HepG2 (cell line): ENCODE results near the gene TUBGCP6. TPM values are rescaled to one million over a fixed set of nuclear protein-coding genes. Genes with fewer than 3 reads are reported as not detected.

Experiments used
- ATAC-seq: fragments of 200-7000 bp; cut with Tn5 transposase; 3 replicates; pipeline ENCODE4 v1.9.1; 2020; ENCODE audit warnings: mild to moderate bottlenecking, moderate library complexity
- Bru-seq: library from RNA; stranded (reverse); fragments of 400-500 nt; gene quantifications from one replicate; lab custom pipeline; 2021; lab: Mats Ljungman, UMichigan
- BruChase-seq, 2 experiments: library from RNA; stranded (reverse); fragments of 400-500 nt; gene quantifications; one replicate each; lab custom pipeline; 2021; lab: Mats Ljungman, UMichigan
- BruUV-seq: library from RNA; stranded (reverse); fragments of 400-500 nt; replicated peaks from 2 replicates; lab custom pipeline; 2021; lab: Mats Ljungman, UMichigan
- CTCF ChIA-PET: fragments of 300-600 bp; formaldehyde crosslinking; extraction: SDS; loops from one replicate; lab custom pipeline; 2021; ENCODE audit warnings: low total read pairs, inconsistent platforms, low intra/inter-chr PET ratio; lab: Yijun Ruan, JAX
- POLR2A ChIA-PET: fragments of 350-600 bp; sonication (Branson Sonifier 250); formaldehyde crosslinking; loops from one replicate; lab custom pipeline; 2020; ENCODE audit warnings: antibody characterized with exemption, inconsistent platforms; lab: Yijun Ruan, JAX
- DNase-seq: peaks from one replicate; pipeline ENCODE4 v3.0.0-alpha.2; 2015; ENCODE audit warnings: low spot score
- FAIRE-seq: peaks from 3 replicates; lab custom pipeline; 2011; peaks lifted over from hg19 to GRCh38; lab: Jason Lieb, UNC
- H2AFZ ChIP-seq: one replicate; pipeline ENCODE4 v1.6.1; 2011; ENCODE audit warnings: low read length, inconsistent platforms
- H3K27ac ChIP-seq: fragments of 300-600 bp; 3 replicates; pipeline ENCODE4 v1.8.0; 2011; ENCODE audit warnings: mixed run types, mild to moderate bottlenecking, mixed read lengths, low read length, inconsistent platforms; ENCODE audit not compliant: insufficient read depth; ENCODE audit errors: extremely low read length
- H3K27me3 ChIP-seq, 2 experiments: fragments of 200-600 bp in 1 of 2; 2 replicates in 1 of 2; 3 replicates in 1 of 2; pipeline versions ENCODE4 v1.6.0 to v1.8.0; 2011; ENCODE audit warnings: low read length in 2 of 2, mild to moderate bottlenecking in 2 of 2, moderate library complexity in 2 of 2, inconsistent platforms in 1 of 2; ENCODE audit not compliant: insufficient read depth in 2 of 2, control insufficient read depth in 1 of 2
- H3K36me3 ChIP-seq, 2 experiments: fragments of 200-600 bp in 1 of 2; replicated peaks in 1 of 2; 2 replicates in 1 of 2; 3 replicates in 1 of 2; pipeline versions ENCODE4 v1.5.1 to v1.8.0; 2011; ENCODE audit warnings: low read length in 2 of 2, inconsistent platforms in 1 of 2; ENCODE audit not compliant: insufficient read depth in 2 of 2, control insufficient read depth in 1 of 2
- H3K4me1 ChIP-seq: 2 replicates; pipeline ENCODE4 v1.5.1; 2012; ENCODE audit warnings: low read length, inconsistent platforms; ENCODE audit not compliant: insufficient read depth
- H3K4me2 ChIP-seq: 2 replicates; pipeline ENCODE4 v1.6.0; 2011; ENCODE audit warnings: low read depth, low read length, inconsistent platforms
- H3K4me3 ChIP-seq, 3 experiments: fragments of 200-600 bp in 1 of 3; sonication (generic), shearing (Covaris generic) in 1 of 3; replicated peaks in 1 of 3; 2 replicates each; pipeline ENCODE4 v1.5.1; 2011 to 2016; ENCODE audit warnings: low read length in 3 of 3, inconsistent platforms in 2 of 3, low read depth in 2 of 3, mild to moderate bottlenecking in 2 of 3, control low read depth in 1 of 3, mixed read lengths in 1 of 3; ENCODE audit not compliant: insufficient read depth in 1 of 3
- H3K79me2 ChIP-seq: one replicate; pipeline ENCODE4 v1.6.1; 2011; ENCODE audit warnings: low read length, inconsistent platforms; ENCODE audit not compliant: insufficient read depth
- H3K9ac ChIP-seq: 2 replicates; pipeline ENCODE4 v1.6.0; 2011; ENCODE audit warnings: mild to moderate bottlenecking, low read depth, low read length, inconsistent platforms; ENCODE audit not compliant: insufficient read depth
- H3K9me3 ChIP-seq: 2 replicates; pipeline ENCODE4 v1.5.1; 2012; ENCODE audit warnings: mild to moderate bottlenecking, low read length
- H4K20me1 ChIP-seq: 2 replicates; pipeline ENCODE4 v1.6.0; 2011; ENCODE audit warnings: inconsistent platforms, mild to moderate bottlenecking, low read length, moderate library complexity; ENCODE audit not compliant: insufficient read depth
- NR2C2 ChIP-seq: sonication (generic); formaldehyde crosslinking; IDR thresholded peaks from 2 replicates; pipeline ENCODE4 v1.4.0; 2020; ENCODE audit warnings: missing genetic modification reagents, mild to moderate bottlenecking, moderate library complexity, borderline replicate concordance
- REPIN1 ChIP-seq: sonication (generic); formaldehyde crosslinking; IDR thresholded peaks from 2 replicates; pipeline ENCODE4 v1.8.0; 2022; ENCODE audit warnings: missing genetic modification reagents, low read depth, mild to moderate bottlenecking, borderline replicate concordance
- TGIF2 ChIP-seq: IDR thresholded peaks from 2 replicates; pipeline ENCODE4 v1.6.1; 2016; ENCODE audit warnings: control low read depth, missing compliant biosample characterization
- ZBTB10 ChIP-seq: sonication (generic); formaldehyde crosslinking; IDR thresholded peaks from 2 replicates; pipeline ENCODE4 v1.4.0; 2020; ENCODE audit warnings: missing genetic modification reagents, borderline replicate concordance
- ZBTB20 ChIP-seq: sonication (generic); formaldehyde crosslinking; IDR thresholded peaks from 2 replicates; pipeline ENCODE4 v1.8.1; 2023; ENCODE audit warnings: missing genetic modification reagents, low read depth, mild to moderate bottlenecking, borderline replicate concordance
- ZNF329 ChIP-seq: sonication (generic); formaldehyde crosslinking; IDR thresholded peaks from 2 replicates; pipeline ENCODE4 v1.9.0; 2021; ENCODE audit warnings: low read depth, mild to moderate bottlenecking, missing genetic modification reagents
- ZNF354B ChIP-seq: sonication (generic); formaldehyde crosslinking; IDR thresholded peaks from 2 replicates; pipeline ENCODE4 v1.8.0; 2022; ENCODE audit warnings: mild to moderate bottlenecking, missing genetic modification reagents
- ZNF839 ChIP-seq: sonication (generic); formaldehyde crosslinking; IDR thresholded peaks from 2 replicates; pipeline ENCODE4 v1.4.0; 2020; ENCODE audit warnings: missing genetic modification reagents, mild to moderate bottlenecking, borderline replicate concordance
- WGBS: methylation state at CpG from one replicate; pipeline ENCODE4 v1.1.6; 2017; ENCODE audit warnings: low lambda C conversion rate; 5-methylcytosine and 5-hydroxymethylcytosine counted together
- in situ Hi-C: cut with HindIII; loops from 2 replicates; pipeline ENCODE4 v1.10.0; 2017; ENCODE audit warnings: low pct_unique_long_range_greater_than_20kb; ENCODE audit not compliant: extremely low pct_ligation_motif_present
- intact Hi-C: fragments of 100-400 bp; cut with micrococcal nuclease; formaldehyde crosslinking; loops from one replicate; pipeline ENCODE4 v1.10.0; 2022; ENCODE audit not compliant: unreplicated experiment
- long read RNA-seq, 2 experiments: library from RNA in 1 of 2; library from polyadenylated mRNA in 1 of 2; stranded (forward) in 1 of 2; unstranded in 1 of 2; transcript quantifications; one replicate each; pipeline ENCODE4 v2.0.0, GENCODE V29; 2019 to 2022
- polyA minus RNA-seq, 3 experiments: library from RNA; depleted of rRNA, polyadenylated mRNA; stranded (reverse); fragments of >200 nt; gene quantifications; 2 replicates each; pipeline ENCODE4 v1.2.3, GENCODE V29; 2011; ENCODE audit warnings: low replicate concordance in 1 of 3
- polyA plus RNA-seq, 8 experiments: library from polyadenylated mRNA; depleted of rRNA in 3 of 8; stranded (reverse) in 7 of 8; unstranded in 1 of 8; fragments of >200 nt; fragmentation: Illumina TruSeq in 4 of 8; extraction: Trizol in 4 of 8; gene quantifications; 2 replicates each; pipeline versions ENCODE4 v1.2.1 to v1.2.3, GENCODE V29; 2011 to 2016; ENCODE audit warnings: low read depth in 4 of 8, missing spikeins in 1 of 8, mixed read lengths in 1 of 8; ENCODE audit not compliant: insufficient read depth in 1 of 8
- total RNA-seq, 5 experiments: library from RNA; depleted of rRNA; stranded (reverse); fragments of >200 nt; fragmentation: Illumina TruSeq; extraction: Trizol; gene quantifications; 2 replicates each; pipeline ENCODE4 v1.2.3, GENCODE V29; 2016; ENCODE audit warnings: low read depth in 1 of 5
- TF ChIP-seq, protein P1 (sequence below): IDR thresholded peaks from 2 replicates; pipeline ENCODE4 v1.4.0; 2020; ENCODE audit warnings: mild to moderate bottlenecking, missing genetic modification reagents

TUBGCP6 gene
- total RNA-seq (2016; rRNA removed; fragmentation: Illumina TruSeq; extraction: Trizol) (5.8 and 15.7 TPM in 2 replicates), polyA plus RNA-seq (2011; rRNA removed) (14.6 and 23.7 TPM in 2 replicates), polyA minus RNA-seq (2011; rRNA and poly(A)+ RNA removed; ENCODE audit: low replicate concordance) (11.6 and 16.8 TPM in 2 replicates), Bru-seq, nascent RNA (percentile 54 among the genes with signal in this experiment), BruChase-seq, experiment 1, labeled RNA remaining after a 6-hour chase (percentile 73 among the genes with signal in this experiment), BruChase-seq, experiment 2, labeled RNA remaining after a 2-hour chase (percentile 67 among the genes with signal in this experiment)
- total RNA-seq (2016; cell fraction: cytosol; rRNA removed; fragmentation: Illumina TruSeq; extraction: Trizol; ENCODE audit: low read depth), result 3.8 and 4.4 TPM in 2 replicates
- 4.6 and 17.4 TPM in 2 replicates for total RNA-seq (2016; cell fraction: insoluble cytoplasmic fraction; rRNA removed; fragmentation: Illumina TruSeq; extraction: Trizol)
- total RNA-seq (2016; cell fraction: membrane; rRNA removed; fragmentation: Illumina TruSeq; extraction: Trizol), result 4.6 and 5.1 TPM in 2 replicates
- total RNA-seq (2016; cell fraction: nucleus; rRNA removed; fragmentation: Illumina TruSeq; extraction: Trizol), result 23.1 and 29.5 TPM in 2 replicates
- polyA plus RNA-seq (2011; cell fraction: cytosol; rRNA removed), result 2.6 and 4.8 TPM in 2 replicates
- polyA plus RNA-seq (2011; cell fraction: nucleus; rRNA removed), result 276 and 340 TPM in 2 replicates
- polyA plus RNA-seq (2012), result 13.4 and 15.8 TPM in 2 replicates
- polyA plus RNA-seq (2016; cell fraction: cytosol; fragmentation: Illumina TruSeq; extraction: Trizol; ENCODE audit: low read depth), result 0.95 and 1.2 TPM in 2 replicates
- 3.6 and 4.4 TPM in 2 replicates for polyA plus RNA-seq (2016; cell fraction: insoluble cytoplasmic fraction; fragmentation: Illumina TruSeq; extraction: Trizol; ENCODE audit: low read depth)
- 0.86 and 2.1 TPM in 2 replicates for polyA plus RNA-seq (2016; cell fraction: membrane; fragmentation: Illumina TruSeq; extraction: Trizol; ENCODE audit: low read depth)
- 62.8 and 72.9 TPM in 2 replicates for polyA plus RNA-seq (2016; cell fraction: nucleus; fragmentation: Illumina TruSeq; extraction: Trizol; ENCODE audit: insufficient read depth, low read depth)
- 2.7 and 4.0 TPM in 2 replicates for polyA minus RNA-seq (2011; cell fraction: cytosol; rRNA and poly(A)+ RNA removed)
- 32.9 and 40.9 TPM in 2 replicates for polyA minus RNA-seq (2011; cell fraction: nucleus; rRNA and poly(A)+ RNA removed)
- long read RNA-seq, experiment 1, partial matches to known transcripts, result 3 of 3 reads
- long read RNA-seq, experiment 1, other reads (novel, unspliced or antisense), result 0 of 3 reads
- long read RNA-seq, experiment 2, partial matches to known transcripts, result 7 of 12 reads
- long read RNA-seq, experiment 2, other reads (novel, unspliced or antisense), result 5 of 12 reads

DNA sequence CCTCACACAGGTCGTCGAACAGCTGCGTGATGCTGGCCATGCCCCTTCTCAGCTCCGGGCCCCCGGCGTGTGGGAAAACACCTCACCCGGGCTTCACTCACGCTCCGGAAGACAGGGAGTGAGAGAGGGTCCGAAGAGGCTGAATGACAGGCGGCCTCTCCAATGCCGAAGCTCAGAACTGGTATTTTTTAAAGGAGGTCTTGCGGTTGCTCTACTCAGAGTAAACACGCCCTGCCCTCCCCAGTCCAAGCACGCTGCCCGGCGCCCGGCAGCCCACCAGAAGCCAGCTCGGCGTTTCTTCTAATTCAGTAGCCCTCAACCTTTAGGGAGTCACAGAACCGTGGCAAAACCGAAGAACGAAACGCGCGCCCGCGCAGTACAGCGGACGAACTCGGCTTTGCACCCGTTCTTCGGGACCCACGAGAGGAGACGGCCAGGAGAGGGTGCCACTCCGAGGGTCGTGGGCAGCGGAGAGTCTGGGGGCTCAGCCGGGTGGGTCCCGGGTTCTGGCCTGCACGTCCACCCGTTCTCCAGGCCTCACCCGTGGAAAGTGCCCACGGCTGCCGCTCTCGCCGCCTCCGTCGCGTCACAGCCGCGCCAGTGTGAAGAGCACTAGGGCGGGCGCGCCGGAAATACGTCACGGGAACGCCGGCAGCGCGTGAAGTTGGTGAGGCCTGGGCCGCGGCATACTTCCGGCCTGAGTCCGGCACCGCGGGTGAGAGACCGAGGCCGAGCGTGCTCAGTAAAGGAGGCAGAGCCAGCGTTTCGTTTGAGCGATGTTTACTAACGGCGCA lies at the start of gene TUBGCP6:
TUBGCP6 (minus strand) TSS at position 604 of the 794 bp plus-strand sequence; CDS start at position 40, 564 bp downstream.
- H2AFZ ChIP-seq, result no peak within 1 kb of the TSS
- in situ Hi-C loops, result no loop called here
- peak within 1 kb of the TSS; percentile 85 for H3K9ac ChIP-seq
- no peaks in the 10 kb centered on the region; a peak in 1 of 5 replicates for H3K27me3 ChIP-seq
- H3K36me3 ChIP-seq, result peaks cover 4 to 18% of the 10 kb centered on the region in 2 experiments; a peak in 4 of 5 replicates
- ChIA-PET CTCF (no interaction called here), POLR2A (interaction anchor here (0.6 to 1.7 kb wide), 10 partner anchors 8 to 318 kb away, joined by 3 to 7 read pairs (median 4); partner anchors contain the start of genes LMF2, MAPK12, NCAPH2 and PPP6R2)
- BruUV-seq, result TSS peak; percentile 55
- H3K4me2 ChIP-seq, result peak within 1 kb of the TSS; percentile 89
- peak; percentile 81 for ATAC-seq
- no peaks in the 10 kb centered on the region for H3K9me3 ChIP-seq
- H3K4me1 ChIP-seq, result peaks cover 33% of the 10 kb centered on the region
- intact Hi-C loops, result loop anchor here (2.0 to 5.0 kb wide), 2 partner anchors 98 to 253 kb away; partner anchors contain the start of gene PPP6R2
- peak within 1 kb of the TSS; percentile 77 to 98 (median 89) for H3K4me3 ChIP-seq
- H4K20me1 ChIP-seq, result peaks cover 12% of the 10 kb centered on the region
- DNase-seq, result peak; percentile 84
- WGBS, result 0% methylated on average over 39 of the region's 76 CpGs
- peaks cover 47% of the 10 kb centered on the region for H3K79me2 ChIP-seq
- H3K27ac ChIP-seq, result peak within 1 kb of the TSS; percentile 77
- peak; percentile 39 for FAIRE-seq
- TF ChIP-seq ZBTB10 (CRISPR knock-in tag), result peak; percentile 61; the same call in 1 of the 2 replicates
- TF ChIP-seq ZBTB20 (CRISPR knock-in tag), result no peak
- 0 out of 2 replicates have a peak, but pooled peaks have one; percentile 59 for TF ChIP-seq ZNF839 (CRISPR knock-in tag)
- TF ChIP-seq TGIF2 (CRISPR knock-in tag), result peak; percentile 15; the same call in 1 of the 2 replicates
- no peak for TF ChIP-seq ZNF354B
- TF ChIP-seq NR2C2, result peak; percentile 78
- TF ChIP-seq ZNF329, result peak; percentile 86; the same call in 1 of the 2 replicates
- TF ChIP-seq REPIN1 (CRISPR knock-in tag), result peak; percentile 73; the same call in 1 of the 2 replicates
- TF ChIP-seq, protein P1, sequence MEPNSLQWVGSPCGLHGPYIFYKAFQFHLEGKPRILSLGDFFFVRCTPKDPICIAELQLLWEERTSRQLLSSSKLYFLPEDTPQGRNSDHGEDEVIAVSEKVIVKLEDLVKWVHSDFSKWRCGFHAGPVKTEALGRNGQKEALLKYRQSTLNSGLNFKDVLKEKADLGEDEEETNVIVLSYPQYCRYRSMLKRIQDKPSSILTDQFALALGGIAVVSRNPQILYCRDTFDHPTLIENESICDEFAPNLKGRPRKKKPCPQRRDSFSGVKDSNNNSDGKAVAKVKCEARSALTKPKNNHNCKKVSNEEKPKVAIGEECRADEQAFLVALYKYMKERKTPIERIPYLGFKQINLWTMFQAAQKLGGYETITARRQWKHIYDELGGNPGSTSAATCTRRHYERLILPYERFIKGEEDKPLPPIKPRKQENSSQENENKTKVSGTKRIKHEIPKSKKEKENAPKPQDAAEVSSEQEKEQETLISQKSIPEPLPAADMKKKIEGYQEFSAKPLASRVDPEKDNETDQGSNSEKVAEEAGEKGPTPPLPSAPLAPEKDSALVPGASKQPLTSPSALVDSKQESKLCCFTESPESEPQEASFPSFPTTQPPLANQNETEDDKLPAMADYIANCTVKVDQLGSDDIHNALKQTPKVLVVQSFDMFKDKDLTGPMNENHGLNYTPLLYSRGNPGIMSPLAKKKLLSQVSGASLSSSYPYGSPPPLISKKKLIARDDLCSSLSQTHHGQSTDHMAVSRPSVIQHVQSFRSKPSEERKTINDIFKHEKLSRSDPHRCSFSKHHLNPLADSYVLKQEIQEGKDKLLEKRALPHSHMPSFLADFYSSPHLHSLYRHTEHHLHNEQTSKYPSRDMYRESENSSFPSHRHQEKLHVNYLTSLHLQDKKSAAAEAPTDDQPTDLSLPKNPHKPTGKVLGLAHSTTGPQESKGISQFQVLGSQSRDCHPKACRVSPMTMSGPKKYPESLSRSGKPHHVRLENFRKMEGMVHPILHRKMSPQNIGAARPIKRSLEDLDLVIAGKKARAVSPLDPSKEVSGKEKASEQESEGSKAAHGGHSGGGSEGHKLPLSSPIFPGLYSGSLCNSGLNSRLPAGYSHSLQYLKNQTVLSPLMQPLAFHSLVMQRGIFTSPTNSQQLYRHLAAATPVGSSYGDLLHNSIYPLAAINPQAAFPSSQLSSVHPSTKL (CRISPR knock-in tag), result peak; percentile 62
